ENCODE data around the gene TANK.
"Not testable (repeated sequence)": the region's sequence is repeated elsewhere in the genome, so short reads cannot be mapped to it uniquely, and the experiment has no call there.

Gene TANK

DNA sequence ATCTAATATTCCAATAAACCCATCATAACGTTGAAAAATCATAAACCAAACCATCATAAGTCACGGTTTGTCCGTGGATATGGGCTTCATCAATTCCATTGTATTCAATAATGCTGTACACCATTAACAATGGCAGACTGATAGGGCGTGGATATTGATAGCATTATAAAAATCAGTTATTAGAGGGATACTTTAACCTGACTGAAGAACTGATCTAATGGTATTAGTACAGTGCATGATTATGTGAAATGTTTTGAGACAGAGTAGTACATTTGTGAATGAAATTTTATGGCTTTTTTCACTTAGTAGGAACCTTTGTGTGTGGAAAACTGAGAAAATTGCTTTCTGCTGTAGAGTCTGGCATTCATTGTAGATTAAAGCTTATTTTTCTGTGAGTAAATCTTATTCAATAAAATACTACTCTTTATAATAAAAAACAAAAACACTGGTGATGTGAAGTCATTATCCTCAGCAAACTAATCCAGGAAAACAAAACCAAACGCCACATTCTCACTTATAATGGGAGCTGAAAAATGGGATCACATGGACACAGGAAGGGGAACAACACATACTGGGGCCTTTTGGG lies 119.1 kb downstream of the TANK start:
- not testable (repeated sequence) for DNase-seq

DNA sequence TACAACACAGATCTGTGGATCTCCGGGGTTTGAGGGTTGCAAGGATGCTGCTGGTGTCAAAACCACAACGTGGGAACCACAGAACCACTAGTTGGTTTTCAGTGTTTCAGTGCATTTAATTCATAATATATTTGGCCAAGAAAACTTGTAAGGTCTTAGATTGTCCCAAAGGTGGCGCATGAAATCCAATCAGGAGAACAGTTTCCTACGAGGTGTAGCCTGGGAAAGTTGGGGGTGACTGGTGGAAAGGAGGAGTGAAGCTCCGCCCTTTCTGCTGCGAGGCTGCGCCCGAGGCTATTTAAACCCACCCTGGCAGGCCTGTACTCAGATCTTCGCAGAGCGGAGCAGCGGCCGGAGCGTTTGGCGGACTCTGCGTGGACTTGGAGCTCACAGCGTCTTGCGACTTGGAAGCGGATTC lies 120.7 kb downstream of the TANK start:
- DNase-seq, result not testable (repeated sequence)

DNA sequence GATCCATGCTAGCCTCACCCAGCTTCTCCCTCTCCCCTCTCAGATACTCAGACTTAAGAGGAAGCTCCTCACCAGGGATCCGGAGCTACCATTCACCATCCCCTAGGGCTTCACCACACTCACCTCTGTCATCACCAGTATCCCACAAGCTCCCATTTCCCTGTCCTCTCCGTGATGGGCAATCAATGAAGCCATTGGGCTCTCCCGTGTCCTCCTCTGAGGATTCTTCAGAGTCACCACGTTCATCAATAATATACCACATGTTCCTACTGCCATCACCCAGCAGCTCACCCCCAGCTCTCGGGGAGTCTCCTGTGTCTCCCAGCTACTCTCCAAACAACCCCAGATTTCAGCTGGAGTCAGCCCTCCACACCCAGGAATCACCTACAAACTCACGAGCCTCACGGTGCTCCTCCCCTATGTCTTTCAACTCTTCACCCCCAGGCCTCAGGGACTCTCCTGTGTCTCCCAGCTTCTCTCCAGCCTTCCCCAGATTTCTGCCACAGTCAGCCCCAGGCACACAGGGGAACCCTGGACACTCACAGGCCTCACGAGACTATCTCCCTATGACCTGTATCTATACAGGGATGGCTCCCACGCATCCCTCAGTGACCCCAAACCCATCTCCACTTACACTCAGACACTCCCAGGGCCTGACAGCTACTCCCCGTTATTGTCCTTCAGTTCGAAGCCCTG lies 121.5 kb downstream of the TANK start:
- not testable (repeated sequence) for DNase-seq

DNA sequence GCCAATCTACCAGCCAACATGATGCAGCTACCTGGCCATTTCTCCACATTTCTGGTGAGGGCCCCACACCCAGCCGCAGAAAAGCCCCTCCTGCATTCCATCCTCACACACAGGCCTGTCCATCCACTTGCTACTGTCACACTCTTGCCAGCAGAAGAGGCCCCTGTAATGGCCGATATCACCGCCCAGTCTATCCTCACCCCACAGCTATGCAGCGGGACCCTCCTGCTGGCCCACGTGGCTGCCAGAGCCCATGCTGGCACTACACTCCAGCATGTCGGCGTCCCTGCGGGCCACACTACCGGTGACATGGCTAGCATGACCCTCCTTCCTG lies 122.0 kb downstream of the TANK start:
- DNase-seq, result not testable (repeated sequence)

DNA sequence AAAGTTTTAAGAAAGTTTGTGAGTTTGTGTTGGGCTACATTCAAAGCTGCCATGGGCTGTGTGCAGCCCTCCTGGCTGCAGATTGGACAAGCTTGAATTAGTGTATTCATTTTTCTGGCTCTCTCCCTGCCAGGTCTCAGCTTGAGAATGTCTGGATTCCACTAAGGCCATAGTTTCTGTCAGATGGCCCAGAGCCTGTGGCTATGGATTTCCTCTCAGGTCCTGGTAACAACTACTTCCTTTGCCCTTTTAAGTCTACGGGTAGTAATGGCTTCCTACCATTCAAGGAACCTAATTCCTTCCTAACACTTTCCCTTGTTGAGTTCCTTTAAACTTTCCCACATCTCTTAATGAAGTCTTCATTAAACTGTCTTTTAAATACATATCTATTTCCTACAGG lies 123.7 kb downstream of the TANK start:
- no peak for DNase-seq

All from left hindlimb (tissue), 1 donor.